Ascending aorta (tissue), 2 donors: ENCODE results near the gene SCUBE2. TPM values are rescaled to one million over a fixed set of nuclear protein-coding genes. Genes with fewer than 3 reads are reported as not detected.
"Not testable (repeated sequence)": the region's sequence is repeated elsewhere in the genome, so short reads cannot be mapped to it uniquely, and the experiment has no call there.

ENCODE experiments used
- DNase-seq, 2 donors: peaks; one replicate each; pipeline ENCODE4 v3.0.0-alpha.2; 2019; ENCODE audit warnings: low spot score in 2 of 2
- H3K27ac ChIP-seq, 2 donors: fragments of 200-600 bp; sonication (generic); one replicate each; pipeline ENCODE4 v1.5.1; 2016 to 2017; ENCODE audit warnings: mild to moderate bottlenecking in 1 of 2
- H3K27me3 ChIP-seq: fragments of 200-600 bp; sonication (generic); one replicate; pipeline ENCODE4 v1.5.1; 2017
- H3K36me3 ChIP-seq, 2 donors: fragments of 200-600 bp; sonication (generic); one replicate each; pipeline ENCODE4 v1.5.1; 2016
- H3K4me1 ChIP-seq, 2 donors: fragments of 200-600 bp; sonication (generic); one replicate each; pipeline ENCODE4 v1.5.1; 2016 to 2017; ENCODE audit warnings: mild to moderate bottlenecking in 1 of 2
- H3K4me3 ChIP-seq, 2 donors: fragments of 200-600 bp; sonication (generic); one replicate each; pipeline ENCODE4 v1.5.1; 2016 to 2017; ENCODE audit warnings: mild to moderate bottlenecking in 1 of 2
- H3K9me3 ChIP-seq, 2 donors: fragments of 200-600 bp; sonication (generic); one replicate each; pipeline ENCODE4 v1.5.1; 2016
- intact Hi-C: fragments of 100-400 bp; cut with DNase I; formaldehyde crosslinking; loops from one replicate; pipeline ENCODE4 v1.15.1; 2023
- total RNA-seq: library from RNA; depleted of rRNA; stranded (reverse); fragments of >200 nt; gene quantifications from one replicate; pipeline ENCODE4 v1.1.0, GENCODE V29; 2016
- TF ChIP-seq, protein P1 (sequence below), 3 experiments: fragments of 200-600 bp in 2 of 3; fragments of 450-650 bp in 1 of 3; sonication (generic) in 2 of 3; IDR thresholded peaks; one replicate each; pipeline ENCODE4 v1.5.1; 2016 to 2019; ENCODE audit warnings: antibody characterized with exemption in 3 of 3, mild to moderate bottlenecking in 1 of 3, moderate library complexity in 1 of 3

The SCUBE2 gene
- total RNA-seq, 1 donor from 2014 or later = 1.1 TPM

GRCh38 chr11:8989453-8989852 lies 101.9 kb downstream of the SCUBE2 start:
- Histone ChIP-seq H3K9me3 (no peaks in the 10 kb centered on the region), H3K4me1 (peaks cover 0 to 3% of the 10 kb centered on the region in 2 donors), H3K27me3 (no peaks in the 10 kb centered on the region), H3K36me3 (no peaks in the 10 kb centered on the region), H3K4me3 (no peak overlapping the region), H3K27ac (no peak overlapping the region)
- TF ChIP-seq, protein P1, sequence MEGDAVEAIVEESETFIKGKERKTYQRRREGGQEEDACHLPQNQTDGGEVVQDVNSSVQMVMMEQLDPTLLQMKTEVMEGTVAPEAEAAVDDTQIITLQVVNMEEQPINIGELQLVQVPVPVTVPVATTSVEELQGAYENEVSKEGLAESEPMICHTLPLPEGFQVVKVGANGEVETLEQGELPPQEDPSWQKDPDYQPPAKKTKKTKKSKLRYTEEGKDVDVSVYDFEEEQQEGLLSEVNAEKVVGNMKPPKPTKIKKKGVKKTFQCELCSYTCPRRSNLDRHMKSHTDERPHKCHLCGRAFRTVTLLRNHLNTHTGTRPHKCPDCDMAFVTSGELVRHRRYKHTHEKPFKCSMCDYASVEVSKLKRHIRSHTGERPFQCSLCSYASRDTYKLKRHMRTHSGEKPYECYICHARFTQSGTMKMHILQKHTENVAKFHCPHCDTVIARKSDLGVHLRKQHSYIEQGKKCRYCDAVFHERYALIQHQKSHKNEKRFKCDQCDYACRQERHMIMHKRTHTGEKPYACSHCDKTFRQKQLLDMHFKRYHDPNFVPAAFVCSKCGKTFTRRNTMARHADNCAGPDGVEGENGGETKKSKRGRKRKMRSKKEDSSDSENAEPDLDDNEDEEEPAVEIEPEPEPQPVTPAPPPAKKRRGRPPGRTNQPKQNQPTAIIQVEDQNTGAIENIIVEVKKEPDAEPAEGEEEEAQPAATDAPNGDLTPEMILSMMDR (IDR thresholded peaks at IDR 0.05) = no peak
- no peak for DNase-seq
- intact Hi-C loops = no loop called here

DNA sequence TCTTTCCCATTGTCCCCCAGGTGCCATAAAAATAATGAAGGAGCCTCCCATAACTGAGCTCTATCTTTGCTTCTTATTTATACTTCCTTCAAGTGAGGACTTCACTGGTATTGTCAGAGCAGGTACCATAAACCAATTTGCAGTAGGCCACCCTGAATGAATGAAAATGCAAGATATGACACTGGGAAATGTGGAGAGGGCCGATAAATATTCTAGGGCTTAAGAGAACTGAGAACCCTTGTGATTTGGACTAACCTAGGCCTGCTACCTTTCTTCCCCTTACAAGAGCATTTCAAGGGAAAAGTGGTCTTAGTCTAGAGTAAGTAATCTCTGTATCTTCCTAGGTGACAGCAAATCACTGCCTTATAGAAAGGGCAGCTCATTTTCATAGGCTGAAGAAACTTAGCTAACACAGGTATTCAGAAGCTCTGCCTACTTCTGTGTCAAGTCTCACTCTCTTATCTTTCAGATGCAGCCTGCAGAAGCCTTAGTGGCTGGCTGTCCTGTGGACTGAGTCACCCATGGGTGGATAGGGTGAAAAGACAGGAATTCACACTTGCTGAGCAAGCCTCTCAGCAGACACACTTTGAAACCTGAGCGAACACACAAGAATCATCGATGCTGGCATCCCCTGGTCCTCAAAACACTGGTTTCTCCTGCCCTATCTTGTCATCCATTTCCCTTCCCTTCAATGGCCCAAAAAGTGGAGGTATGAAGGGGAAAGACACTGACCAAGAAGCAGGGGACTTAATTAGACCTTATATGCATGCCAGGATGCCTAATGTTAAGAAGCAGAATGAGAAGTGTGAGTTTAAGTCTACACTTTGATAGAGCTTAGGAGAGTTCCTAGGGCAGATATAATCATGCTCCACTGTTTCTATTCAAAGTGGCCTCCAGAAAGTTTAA lies 102.8 kb downstream of the SCUBE2 start:
- intact Hi-C loops = no loop called here
- Histone ChIP-seq H3K9me3 (no peaks in the 10 kb centered on the region), H3K36me3 (no peaks in the 10 kb centered on the region), H3K27ac (no peak overlapping the region), H3K4me3 (no peak overlapping the region), H3K4me1 (peaks cover 0 to 3% of the 10 kb centered on the region in 2 donors), H3K27me3 (no peaks in the 10 kb centered on the region)
- DNase-seq = no peak
- TF ChIP-seq, protein P1 (IDR thresholded peaks at IDR 0.05) = no peak

GRCh38 chr11:8987446-8987845 lies 104.0 kb downstream of the SCUBE2 start:
- Histone ChIP-seq H3K4me3 (no peak overlapping the region), H3K36me3 (no peaks in the 10 kb centered on the region), H3K27me3 (no peaks in the 10 kb centered on the region), H3K27ac (no peak overlapping the region), H3K4me1 (peaks cover 0 to 3% of the 10 kb centered on the region in 2 donors), H3K9me3 (no peaks in the 10 kb centered on the region)
- TF ChIP-seq, protein P1 (IDR thresholded peaks at IDR 0.05) = no peak
- no peak for DNase-seq
- intact Hi-C loops = no loop called here

DNA sequence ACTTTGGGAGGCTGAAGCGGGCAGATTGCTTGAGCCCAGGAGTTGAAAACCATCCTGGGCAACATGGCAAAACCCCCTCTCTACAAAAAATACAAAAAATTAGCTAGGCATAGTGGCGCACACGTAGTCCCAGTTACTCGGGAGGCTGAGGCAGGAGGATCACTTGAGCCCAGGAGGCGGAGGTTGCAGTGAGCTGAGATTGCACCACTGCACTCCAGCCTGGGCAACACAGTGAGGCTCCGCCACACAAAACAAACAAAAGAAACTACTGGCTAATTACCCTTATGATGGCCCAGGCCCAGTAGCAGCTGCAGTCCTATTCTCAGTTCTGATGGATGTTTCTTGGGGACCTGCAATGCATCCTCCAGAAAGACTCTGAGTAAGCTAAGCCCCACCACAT lies 104.6 kb downstream of the SCUBE2 start:
- DNase-seq, intact Hi-C loops, H3K4me1 ChIP-seq, H3K4me3 ChIP-seq, H3K27ac ChIP-seq, H3K9me3 ChIP-seq, H3K36me3 ChIP-seq, H3K27me3 ChIP-seq: not testable (repeated sequence)

DNA sequence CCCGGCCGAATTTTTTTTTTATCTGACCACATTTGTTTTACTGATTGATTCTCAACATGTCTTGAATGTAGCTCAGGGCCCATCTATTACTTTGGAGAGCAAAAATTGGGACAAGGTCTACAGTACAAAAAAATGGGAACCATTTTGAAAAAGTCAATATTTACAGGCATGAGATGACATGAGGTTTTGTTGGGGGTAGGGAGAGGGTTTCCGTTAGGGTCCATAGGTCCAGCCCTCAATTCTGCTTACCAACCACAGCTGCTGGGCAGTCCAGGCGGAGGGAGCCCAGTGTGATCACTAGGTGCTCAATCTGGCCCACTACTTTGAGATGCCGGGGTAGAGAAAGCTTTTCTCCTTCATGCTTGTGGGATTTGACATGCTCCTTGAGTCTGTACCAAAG lies 105.9 kb downstream of the SCUBE2 start:
- Histone ChIP-seq H3K36me3 (no peaks in the 10 kb centered on the region), H3K9me3 (no peaks in the 10 kb centered on the region), H3K27ac (no peak overlapping the region), H3K4me3 (no peak overlapping the region), H3K27me3 (no peaks in the 10 kb centered on the region), H3K4me1 (peaks cover 0 to 3% of the 10 kb centered on the region in 2 donors)
- TF ChIP-seq, protein P1 (IDR thresholded peaks at IDR 0.05) = no peak
- no peak for DNase-seq
- intact Hi-C loops = no loop called here

DNA sequence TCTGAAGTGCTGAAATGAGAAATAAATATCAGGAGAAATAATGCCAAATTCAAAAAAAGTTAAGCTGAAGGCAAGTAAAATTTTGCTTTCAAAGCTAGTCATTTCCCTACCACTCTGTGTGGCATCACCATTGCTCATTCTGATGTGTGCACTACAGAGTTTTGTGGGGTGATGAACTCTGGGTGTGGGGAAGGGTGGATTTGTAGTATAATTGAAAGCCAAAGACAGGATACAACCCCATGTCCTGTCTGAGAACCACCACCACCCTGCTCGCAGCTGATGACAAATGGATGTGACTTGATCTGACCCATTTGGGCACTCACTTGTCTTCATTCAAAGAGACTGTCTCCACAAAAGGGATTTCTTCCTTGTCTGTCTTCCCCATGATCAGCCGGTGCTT lies 107.8 kb downstream of the SCUBE2 start:
- Histone ChIP-seq H3K36me3 (no peaks in the 10 kb centered on the region), H3K27ac (no peak overlapping the region), H3K4me3 (no peak overlapping the region), H3K9me3 (no peaks in the 10 kb centered on the region), H3K27me3 (no peaks in the 10 kb centered on the region), H3K4me1 (no peaks in the 10 kb centered on the region)
- DNase-seq = no peak
- intact Hi-C loops = no loop called here
- TF ChIP-seq, protein P1 (IDR thresholded peaks at IDR 0.05) = no peak
